ENCODE measurements around the gene MPDZ. TPM values are rescaled to one million over a fixed set of nuclear protein-coding genes. Genes with fewer than 3 reads are reported as not detected.

MPDZ gene, protein sequence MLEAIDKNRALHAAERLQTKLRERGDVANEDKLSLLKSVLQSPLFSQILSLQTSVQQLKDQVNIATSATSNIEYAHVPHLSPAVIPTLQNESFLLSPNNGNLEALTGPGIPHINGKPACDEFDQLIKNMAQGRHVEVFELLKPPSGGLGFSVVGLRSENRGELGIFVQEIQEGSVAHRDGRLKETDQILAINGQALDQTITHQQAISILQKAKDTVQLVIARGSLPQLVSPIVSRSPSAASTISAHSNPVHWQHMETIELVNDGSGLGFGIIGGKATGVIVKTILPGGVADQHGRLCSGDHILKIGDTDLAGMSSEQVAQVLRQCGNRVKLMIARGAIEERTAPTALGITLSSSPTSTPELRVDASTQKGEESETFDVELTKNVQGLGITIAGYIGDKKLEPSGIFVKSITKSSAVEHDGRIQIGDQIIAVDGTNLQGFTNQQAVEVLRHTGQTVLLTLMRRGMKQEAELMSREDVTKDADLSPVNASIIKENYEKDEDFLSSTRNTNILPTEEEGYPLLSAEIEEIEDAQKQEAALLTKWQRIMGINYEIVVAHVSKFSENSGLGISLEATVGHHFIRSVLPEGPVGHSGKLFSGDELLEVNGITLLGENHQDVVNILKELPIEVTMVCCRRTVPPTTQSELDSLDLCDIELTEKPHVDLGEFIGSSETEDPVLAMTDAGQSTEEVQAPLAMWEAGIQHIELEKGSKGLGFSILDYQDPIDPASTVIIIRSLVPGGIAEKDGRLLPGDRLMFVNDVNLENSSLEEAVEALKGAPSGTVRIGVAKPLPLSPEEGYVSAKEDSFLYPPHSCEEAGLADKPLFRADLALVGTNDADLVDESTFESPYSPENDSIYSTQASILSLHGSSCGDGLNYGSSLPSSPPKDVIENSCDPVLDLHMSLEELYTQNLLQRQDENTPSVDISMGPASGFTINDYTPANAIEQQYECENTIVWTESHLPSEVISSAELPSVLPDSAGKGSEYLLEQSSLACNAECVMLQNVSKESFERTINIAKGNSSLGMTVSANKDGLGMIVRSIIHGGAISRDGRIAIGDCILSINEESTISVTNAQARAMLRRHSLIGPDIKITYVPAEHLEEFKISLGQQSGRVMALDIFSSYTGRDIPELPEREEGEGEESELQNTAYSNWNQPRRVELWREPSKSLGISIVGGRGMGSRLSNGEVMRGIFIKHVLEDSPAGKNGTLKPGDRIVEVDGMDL (N-terminal part only)
- 35.6 and 36.0 TPM in 2 replicates for polyA plus RNA-seq (2013)

DNA sequence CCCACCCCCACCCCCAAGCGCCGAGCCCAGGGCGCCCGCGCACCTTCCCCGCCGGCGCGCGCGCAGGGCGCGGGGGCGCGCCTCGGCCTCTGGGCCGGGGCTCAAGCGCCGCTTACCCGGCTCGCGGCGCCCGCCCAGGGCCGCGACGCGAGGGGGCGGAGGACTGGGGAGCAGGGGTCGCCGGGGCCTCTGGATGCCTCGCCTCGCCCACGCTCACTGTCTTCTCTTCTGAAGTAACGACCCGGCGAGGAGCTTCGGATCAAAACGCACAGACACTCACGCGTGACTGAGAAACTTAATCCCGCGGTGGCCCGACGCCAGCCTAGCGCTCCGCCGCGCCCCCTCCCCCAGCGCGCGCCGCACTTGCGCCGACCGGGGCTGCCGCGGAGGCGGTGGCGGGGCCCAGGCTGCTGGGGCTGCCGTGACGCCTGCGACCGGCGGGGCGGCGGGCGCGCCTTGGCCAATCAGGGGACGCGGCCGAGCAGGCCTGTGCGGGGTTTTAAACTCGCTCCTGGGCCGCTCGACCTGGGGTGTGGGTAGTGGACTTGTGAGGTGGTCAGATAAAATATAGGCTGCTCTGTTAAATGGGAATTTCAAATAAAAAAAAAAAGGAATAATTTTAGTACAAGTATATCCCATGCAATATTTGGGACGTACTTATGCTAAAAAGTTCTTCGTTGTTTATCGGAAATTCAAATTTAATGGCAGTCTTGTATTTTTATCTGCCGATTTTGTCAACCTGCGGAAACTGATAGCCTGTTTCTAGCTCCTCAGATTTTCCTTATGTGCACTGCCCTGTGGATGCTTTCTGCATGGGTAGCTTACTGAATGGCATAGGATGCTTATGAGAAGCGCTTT lies at the start of gene MPDZ:
TSS of gene MPDZ (minus strand) at position 409 of the 858 bp plus-strand sequence. CDS start 29,377 bp downstream, outside the sequence.
- no CpG with 5 or more reads among the region's 82 CpGs for WGBS (ENCODE audit: extremely low coverage, insufficient coverage, insufficient read length)
- H2BK5ac ChIP-seq (ENCODE audit: low read depth, low read length, poor library complexity), result peak within 1 kb of the TSS; percentile 99
- no peak within 1 kb of the TSS for H3K23ac ChIP-seq (ENCODE audit: low read length)
- H3K9me3 ChIP-seq (ENCODE audit: insufficient read depth, low read depth, low read length), result no peaks in the 10 kb centered on the region
- no peaks in the 10 kb centered on the region for H3K36me3 ChIP-seq (ENCODE audit: control insufficient read depth in 1 of 2, insufficient read depth in 2 of 2, low read length in 2 of 2)
- peak within 1 kb of the TSS; percentile 88 for H3K4ac ChIP-seq (ENCODE audit: low read depth, low read length)
- peak; percentile 43 to 61 for DNase-seq
- peak within 1 kb of the TSS; percentile 98 for H2BK120ac ChIP-seq (ENCODE audit: insufficient read depth, low read length, poor library complexity)
- peak within 1 kb of the TSS; percentile 93 for H3K9ac ChIP-seq (ENCODE audit: low read length)
- H3K4me2 ChIP-seq (ENCODE audit: low read length), result peak within 1 kb of the TSS; percentile 72
- no peaks in the 10 kb centered on the region for H3K27me3 ChIP-seq (ENCODE audit: insufficient read depth, low read length)
- peak within 1 kb of the TSS; percentile 97 for H3K27ac ChIP-seq (ENCODE audit: low read depth, low read length)
- H3K14ac ChIP-seq (ENCODE audit: low read length), result peak within 1 kb of the TSS; percentile 98
- H3K79me1 ChIP-seq (ENCODE audit: low read length), result peaks cover 18% of the 10 kb centered on the region
- peak within 1 kb of the TSS; percentile 99 for H4K12ac ChIP-seq (ENCODE audit: low read depth, low read length)
- peaks cover 4 to 10% of the 10 kb centered on the region in 2 experiments for H3K4me1 ChIP-seq (ENCODE audit: control insufficient read depth in 1 of 2, insufficient read depth in 2 of 2, low read length in 2 of 2)
- H4K91ac ChIP-seq (ENCODE audit: low read depth, low read length), result peak within 1 kb of the TSS; percentile 97
- H2AFZ ChIP-seq (ENCODE audit: insufficient read depth, low read length, poor library complexity), result peak within 1 kb of the TSS; percentile 96
- H2BK12ac ChIP-seq (ENCODE audit: low read length), result peak within 1 kb of the TSS; percentile 93
- peaks cover 12% of the 10 kb centered on the region for H3K79me2 ChIP-seq (ENCODE audit: control insufficient read depth, insufficient read depth, low read length, poor library complexity)
- H3K18ac ChIP-seq (ENCODE audit: low read length), result peak within 1 kb of the TSS; percentile 100
- H3K4me3 ChIP-seq (ENCODE audit: low read depth, low read length), result peak within 1 kb of the TSS; percentile 77
- peak within 1 kb of the TSS; percentile 100 for H4K8ac ChIP-seq (ENCODE audit: low read depth, low read length)
- H2AK5ac ChIP-seq (ENCODE audit: low read length), result peak within 1 kb of the TSS; percentile 28

DNA sequence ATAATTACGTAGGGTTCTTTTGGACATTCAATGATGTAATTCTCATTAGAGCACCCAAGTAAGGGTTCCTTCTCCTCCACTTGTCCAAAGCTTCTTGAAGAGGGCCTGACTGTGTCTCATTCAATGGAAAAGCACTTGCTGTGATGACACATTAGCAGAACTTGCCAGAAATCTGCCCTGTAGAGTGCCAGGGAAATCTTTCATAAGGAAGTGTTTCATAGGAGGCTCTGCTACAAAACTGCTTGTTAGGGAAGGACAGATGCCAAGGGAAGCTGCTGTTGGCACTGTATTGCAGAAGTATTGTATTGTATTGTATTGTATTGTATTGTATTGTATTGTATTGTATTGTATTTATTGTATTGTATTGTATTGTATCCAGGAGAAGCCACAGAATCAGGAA lies 45.5 kb upstream of the MPDZ start:
- no peak overlapping the region for H3K27ac ChIP-seq (ENCODE audit: low read depth, low read length)

DNA sequence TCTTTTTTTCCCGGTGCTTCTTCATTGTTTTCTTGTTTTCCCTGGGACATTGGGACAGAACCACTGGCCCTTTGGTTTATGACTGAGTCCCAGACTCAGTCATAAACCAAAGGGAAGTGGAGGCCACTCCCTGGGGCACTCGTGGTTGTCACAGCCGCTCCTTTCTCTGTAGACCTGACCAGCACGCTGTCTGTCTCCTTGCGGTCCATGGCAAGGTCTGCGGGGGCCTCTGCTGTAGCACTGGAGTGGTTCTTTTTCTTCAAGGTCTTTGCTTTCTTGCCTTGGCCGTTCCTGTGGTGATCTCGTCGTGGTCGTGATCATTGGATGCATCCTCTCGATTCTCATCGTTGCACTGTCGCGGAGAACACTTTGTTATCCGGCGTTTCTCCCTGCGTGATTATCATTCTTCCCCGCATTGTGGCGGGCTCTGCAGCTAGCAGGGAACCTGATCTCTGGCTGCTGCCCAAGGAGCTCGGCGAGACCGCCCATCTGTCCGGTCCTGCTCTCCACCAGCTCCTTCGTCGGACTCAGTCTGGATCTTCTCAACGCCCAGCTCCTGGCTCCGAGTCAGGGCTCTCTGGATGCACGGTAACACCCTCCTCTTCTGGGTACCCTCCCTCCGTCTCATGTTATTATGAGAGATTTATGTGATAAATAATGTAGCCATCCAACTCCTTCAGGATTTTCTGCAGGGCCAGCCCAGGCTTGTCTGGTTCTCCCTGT lies 43.5 kb upstream of the MPDZ start:
- no peak overlapping the region for H2AK5ac ChIP-seq (ENCODE audit: low read length)
- no peaks in the 10 kb centered on the region for H3K27me3 ChIP-seq (ENCODE audit: insufficient read depth, low read length)
- no peak overlapping the region for H3K18ac ChIP-seq (ENCODE audit: low read length)
- no peak overlapping the region for H3K9ac ChIP-seq (ENCODE audit: low read length)
- no peak overlapping the region for H4K8ac ChIP-seq (ENCODE audit: low read depth, low read length)
- no CpG with 5 or more reads among the region's 29 CpGs for WGBS (ENCODE audit: extremely low coverage, insufficient coverage, insufficient read length)
- H3K4me3 ChIP-seq (ENCODE audit: low read depth, low read length), result no peak overlapping the region
- H2AFZ ChIP-seq (ENCODE audit: insufficient read depth, low read length, poor library complexity), result no peak overlapping the region
- no peak overlapping the region for H2BK5ac ChIP-seq (ENCODE audit: low read depth, low read length, poor library complexity)
- no peak overlapping the region for H3K4ac ChIP-seq (ENCODE audit: low read depth, low read length)
- no peak overlapping the region for H4K91ac ChIP-seq (ENCODE audit: low read depth, low read length)
- no peaks in the 10 kb centered on the region for H3K4me1 ChIP-seq (ENCODE audit: control insufficient read depth in 1 of 2, insufficient read depth in 2 of 2, low read length in 2 of 2)
- no peaks in the 10 kb centered on the region for H3K36me3 ChIP-seq (ENCODE audit: control insufficient read depth in 1 of 2, insufficient read depth in 2 of 2, low read length in 2 of 2)
- no peak overlapping the region for H2BK120ac ChIP-seq (ENCODE audit: insufficient read depth, low read length, poor library complexity)
- no peak for DNase-seq
- H3K9me3 ChIP-seq (ENCODE audit: insufficient read depth, low read depth, low read length), result no peaks in the 10 kb centered on the region
- H3K4me2 ChIP-seq (ENCODE audit: low read length), result no peak overlapping the region
- no peak overlapping the region for H3K23ac ChIP-seq (ENCODE audit: low read length)
- no peaks in the 10 kb centered on the region for H3K79me1 ChIP-seq (ENCODE audit: low read length)
- H2BK12ac ChIP-seq (ENCODE audit: low read length), result no peak overlapping the region
- no peak overlapping the region for H3K14ac ChIP-seq (ENCODE audit: low read length)
- no peak overlapping the region for H3K27ac ChIP-seq (ENCODE audit: low read depth, low read length)
- no peak overlapping the region for H4K12ac ChIP-seq (ENCODE audit: low read depth, low read length)
- H3K79me2 ChIP-seq (ENCODE audit: control insufficient read depth, insufficient read depth, low read length, poor library complexity), result no peaks in the 10 kb centered on the region

More for the DNA sequence above, 45.5 kb upstream of the MPDZ start:
- Histone ChIP-seq H3K4me2 (ENCODE audit: low read length) (no peak overlapping the region), H3K79me1 (ENCODE audit: low read length) (no peaks in the 10 kb centered on the region), H2BK5ac (ENCODE audit: low read depth, low read length, poor library complexity) (no peak overlapping the region), H3K79me2 (ENCODE audit: control insufficient read depth, insufficient read depth, low read length, poor library complexity) (no peaks in the 10 kb centered on the region), H3K4me3 (ENCODE audit: low read depth, low read length) (no peak overlapping the region), H2BK12ac (ENCODE audit: low read length) (no peak overlapping the region), H3K27me3 (ENCODE audit: insufficient read depth, low read length) (no peaks in the 10 kb centered on the region), H3K36me3 (ENCODE audit: control insufficient read depth in 1 of 2, insufficient read depth in 2 of 2, low read length in 2 of 2) (no peaks in the 10 kb centered on the region), H2AK5ac (ENCODE audit: low read length) (no peak overlapping the region), H3K23ac (ENCODE audit: low read length) (no peak overlapping the region), H2BK120ac (ENCODE audit: insufficient read depth, low read length, poor library complexity) (no peak overlapping the region), H4K8ac (ENCODE audit: low read depth, low read length) (no peak overlapping the region), H3K18ac (ENCODE audit: low read length) (no peak overlapping the region), H3K4me1 (ENCODE audit: control insufficient read depth in 1 of 2, insufficient read depth in 2 of 2, low read length in 2 of 2) (no peaks in the 10 kb centered on the region), H4K91ac (ENCODE audit: low read depth, low read length) (no peak overlapping the region), H3K9ac (ENCODE audit: low read length) (no peak overlapping the region), H2AFZ (ENCODE audit: insufficient read depth, low read length, poor library complexity) (no peak overlapping the region), H3K14ac (ENCODE audit: low read length) (no peak overlapping the region), H4K12ac (ENCODE audit: low read depth, low read length) (no peak overlapping the region), H3K4ac (ENCODE audit: low read depth, low read length) (no peak overlapping the region), H3K9me3 (ENCODE audit: insufficient read depth, low read depth, low read length) (no peaks in the 10 kb centered on the region)
- no CpG with 5 or more reads among the region's 1 CpG for WGBS (ENCODE audit: extremely low coverage, insufficient coverage, insufficient read length)
- DNase-seq, result no peak

Measured in trophoblast cell (in vitro differentiated cells and primary cell).